Heart left ventricle (tissue), 16 donors: Measurements from ENCODE around the gene GSPT2. TPM values are rescaled to one million over a fixed set of nuclear protein-coding genes. Genes with fewer than 3 reads are reported as not detected.

Source experiments
- ATAC-seq, 4 donors: fragments of 200-7000 bp; cut with Tn5 transposase; one replicate each; pipeline ENCODE4 v1.9.1; 2020 to 2022; ENCODE audit warnings: moderate library complexity in 4 of 4, mild to moderate bottlenecking in 3 of 4, moderate number of reproducible peaks in 1 of 4
- DNase-seq, 5 donors: peaks; one replicate each; pipeline ENCODE4 v3.0.0-alpha.2; 2020
- H3K27ac ChIP-seq, 12 donors: fragments of 200-600 bp; sonication (generic) in 4 of 12; one replicate each; pipeline versions ENCODE4 v1.5.0 to v1.8.0; 2016 to 2022; ENCODE audit warnings: mild to moderate bottlenecking in 2 of 12
- H3K27me3 ChIP-seq, 9 donors: fragments of 200-600 bp; sonication (generic) in 2 of 9; one replicate each; pipeline versions ENCODE4 v1.5.1 to v1.8.0; 2016 to 2022; ENCODE audit warnings: mild to moderate bottlenecking in 3 of 9
- H3K36me3 ChIP-seq, 9 donors: fragments of 200-600 bp; sonication (generic) in 2 of 9; one replicate each; pipeline versions ENCODE4 v1.5.0 to v1.8.0; 2018 to 2022; ENCODE audit warnings: mild to moderate bottlenecking in 2 of 9
- H3K4me1 ChIP-seq, 12 donors: fragments of 200-600 bp; sonication (generic) in 4 of 12; one replicate each; pipeline versions ENCODE4 v1.5.0 to v1.8.0; 2016 to 2022; ENCODE audit warnings: mild to moderate bottlenecking in 3 of 12
- H3K4me3 ChIP-seq, 12 donors: fragments of 200-600 bp; sonication (generic) in 4 of 12; one replicate each; pipeline versions ENCODE4 v1.5.0 to v1.8.0; 2017 to 2022; ENCODE audit warnings: mild to moderate bottlenecking in 9 of 12, moderate library complexity in 4 of 12
- H3K9me3 ChIP-seq, 12 donors: fragments of 200-600 bp; sonication (generic) in 4 of 12; one replicate each; pipeline versions ENCODE4 v1.5.0 to v1.8.0; 2016 to 2022; ENCODE audit warnings: mild to moderate bottlenecking in 1 of 12
- CTCF ChIP-seq, 12 donors: fragments of 200-600 bp; sonication (generic) in 4 of 12; IDR thresholded peaks; one replicate each; pipeline versions ENCODE4 v1.5.0 to v1.8.0; 2018 to 2022; ENCODE audit warnings: antibody characterized with exemption in 12 of 12, mild to moderate bottlenecking in 5 of 12
- POLR2A ChIP-seq, 2 donors: fragments of 450-650 bp; IDR thresholded peaks; one replicate each; pipeline ENCODE4 v1.6.1; 2017; ENCODE audit warnings: antibody characterized with exemption in 2 of 2, mild to moderate bottlenecking in 2 of 2, moderate library complexity in 2 of 2
- WGBS, 4 donors: extraction: QIAGEN DNeasy Blood & Tissue Kit in 2 of 4; methylation state at CpG; one replicate each; pipeline versions ENCODE4 v1.1.5 to v1.1.7; 2013 to 2018; 5-methylcytosine and 5-hydroxymethylcytosine counted together
- intact Hi-C, 10 donors: fragments of 100-400 bp; cut with DNase I; formaldehyde crosslinking; loops; one replicate each; pipeline versions ENCODE4 v1.11.1 to v1.14.2; 2022
- polyA plus RNA-seq, 2 donors: library from polyadenylated mRNA; stranded (reverse); fragments of 200-250 nt; gene quantifications; one replicate each; pipeline ENCODE4 v1.2.3, GENCODE V29; 2013
- total RNA-seq, 9 donors: library from RNA; depleted of rRNA in 2 of 9; stranded (reverse); fragments of >200 nt in 2 of 9; fragmentation: NEBNext Ultra II Directional in 3 of 9; extraction: Animal tissue kit (Norgen Biotek cat#: 25700) in 3 of 9; gene quantifications; one replicate each; pipeline versions ENCODE4 v1.1.0 to v1.2.4, GENCODE V29; 2016 to 2023
- donor health status: ischemic (EF 13 %, LVEDD 7.1; RV severe dilation, severe dysfunction).
- donor health status: healthy with polysubstance abuse.
- donor health status: DM: no; HTN: yes; CAD: no.
- donor health status: DM: no; HTN: no; CAD: no.
- donor health status: ischemic (EF 25% LVEDD 6.9; RV normal size, moderate dysfunction).
- donor health status: ischemic (EF 25% LVEDD 5.7; RV mildly dilated, moderate dysfunction).
- donor health status: healthy.
- donor health status: DM: yes; HTN: yes; CAD: no.
- donor health status: ischemic (EF 35%, LVEDD 5.7; RV mildly dilated, moderate dysfunction).
- donor health status: nonischemic (EF 11% LVEDD 7.7; RV severe dilation, severe dysfunction).
- donor health status: DM: yes; HTN: yes; CAD: no.
- donor health status: PGD.
- donor health status: ischemic (EF 29% LVEDD 5.4; RV normal size, mild dysfunction).
- donor health status: nonischemic (EF 23%, LVEDD 6.1; RV moderate dilation, normal function).

GSPT2 gene
- total and polyA plus RNA-seq, 11 donors, result 2.8 to 11.8 (median 9.1) TPM

GRCh38 chrX:51759055-51759839 is 16.0 kb downstream of the GSPT2 start:
- Histone ChIP-seq H3K27me3 (peaks cover 0 to 27% (median 0%) of the 10 kb centered on the region in 9 donors), H3K4me3 (no peak overlapping the region), H3K9me3 (no peaks in the 10 kb centered on the region), H3K27ac (no peak overlapping the region), H3K36me3 (no peaks in the 10 kb centered on the region), H3K4me1 (no peaks in the 10 kb centered on the region)
- TF ChIP-seq CTCF (IDR thresholded peaks at IDR 0.05) (no peak), POLR2A (IDR thresholded peaks at IDR 0.05) (no peak)
- ATAC-seq (no peak), DNase-seq (no peak)
- intact Hi-C loops, result no loop called here
- WGBS, 4 donors, result 42 to 49% (median 48%) methylated on average over 6 of the region's 6 CpGs

DNA sequence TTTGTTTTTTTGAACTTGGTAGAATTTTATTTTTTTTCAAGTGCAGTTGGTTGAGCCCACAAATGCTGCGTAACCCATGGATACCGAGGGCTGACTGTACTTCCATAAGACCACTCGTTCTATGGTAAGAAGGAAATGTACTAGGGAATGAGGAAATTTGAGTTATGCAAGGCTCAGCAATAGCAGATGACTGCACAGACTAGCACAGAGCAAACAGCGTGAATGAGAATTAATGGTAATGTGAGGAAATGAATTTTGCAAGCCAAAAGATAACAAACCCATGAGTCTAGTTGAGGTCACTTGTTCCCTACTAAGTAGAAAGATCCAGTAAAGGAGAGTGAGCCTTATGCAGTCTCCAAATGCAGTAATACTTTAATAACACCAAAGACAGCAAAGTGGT is 17.4 kb downstream of the GSPT2 start:
- Histone ChIP-seq H3K36me3 (no peaks in the 10 kb centered on the region), H3K27ac (no peak overlapping the region), H3K4me1 (no peaks in the 10 kb centered on the region), H3K9me3 (peaks cover 0 to 2% (median 0%) of the 10 kb centered on the region in 12 donors), H3K27me3 (peaks cover 0 to 18% (median 0%) of the 10 kb centered on the region in 9 donors), H3K4me3 (no peak overlapping the region)
- WGBS, 4 donors, result 65 to 81% (median 76%) methylated on average over 4 of the region's 4 CpGs
- ATAC-seq, result no peak
- no peak for TF ChIP-seq CTCF (IDR thresholded peaks at IDR 0.05)
- intact Hi-C loops, result no loop called here
- DNase-seq, result no peak

DNA sequence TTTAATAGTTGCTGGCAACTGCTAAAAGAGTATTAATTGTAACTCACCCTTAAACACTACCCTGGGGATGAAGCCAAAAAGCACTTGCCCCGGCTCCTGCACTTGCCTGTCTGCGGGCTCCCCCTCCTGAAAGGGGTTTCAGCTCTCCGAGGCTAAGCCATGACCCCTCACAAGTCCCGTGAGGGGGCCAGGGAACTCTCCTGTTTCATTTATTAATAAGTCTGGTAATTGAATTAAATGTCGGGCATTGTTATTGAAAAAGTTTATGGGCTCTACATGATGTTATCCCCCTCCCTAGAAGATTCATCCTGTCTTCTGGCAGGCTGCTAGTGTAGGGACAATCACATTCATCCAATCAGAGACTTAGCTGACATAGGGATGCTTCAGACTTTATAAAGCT is 23.3 kb downstream of the GSPT2 start:
- ATAC-seq (no peak), DNase-seq (no peak)
- Histone ChIP-seq H3K9me3 (peaks cover 0 to 14% (median 0%) of the 10 kb centered on the region in 12 donors), H3K36me3 (no peaks in the 10 kb centered on the region), H3K27me3 (peaks cover 0 to 38% (median 0%) of the 10 kb centered on the region in 9 donors), H3K4me1 (no peaks in the 10 kb centered on the region), H3K4me3 (no peak overlapping the region), H3K27ac (no peak overlapping the region)
- intact Hi-C loops, result no loop called here
- WGBS, 4 donors, result 58 to 80% (median 68%) methylated on average over 5 of the region's 5 CpGs
- TF ChIP-seq CTCF (IDR thresholded peaks at IDR 0.05) (no peak), POLR2A (IDR thresholded peaks at IDR 0.05) (no peak)

- ATAC-seq (no peak), DNase-seq (no peak)
- TF ChIP-seq POLR2A (IDR thresholded peaks at IDR 0.05) (no peak), CTCF (IDR thresholded peaks at IDR 0.05) (no peak)
- WGBS, 4 donors, result 7 to 14% (median 9%) methylated on average over 3 of the region's 3 CpGs
- Histone ChIP-seq H3K4me1 (no peaks in the 10 kb centered on the region), H3K4me3 (no peak overlapping the region), H3K27ac (no peak overlapping the region), H3K36me3 (no peaks in the 10 kb centered on the region), H3K27me3 (peaks cover 0 to 35% (median 0%) of the 10 kb centered on the region in 9 donors), H3K9me3 (no peaks in the 10 kb centered on the region)
- intact Hi-C loops, result no loop called here
Observed at GRCh38 chrX:51776851-51777250, 33.6 kb downstream of the GSPT2 start.
